Caco-2 (cell line): ENCODE measurements around the gene GALNT11. TPM values are rescaled to one million over a fixed set of nuclear protein-coding genes. Genes with fewer than 3 reads are reported as not detected.
A peak's percentile ranks its signal among the peaks of the same experiment; 100 is the strongest.
"Not testable (repeated sequence)": the region's sequence is repeated elsewhere in the genome, so short reads cannot be mapped to it uniquely, and the experiment has no call there.

ENCODE experiments used
- BruUV-seq: library from RNA; stranded (reverse); fragments of 400-500 nt; replicated peaks from 2 replicates; lab custom pipeline; 2021; lab: Mats Ljungman, UMichigan
- CTCF ChIA-PET: fragments of 300-600 bp; sonication (Branson Sonifier 250); formaldehyde crosslinking; loops from one replicate; lab custom pipeline; 2022; ENCODE audit warnings: antibody characterized with exemption; lab: Charles Lee
- POLR2A ChIA-PET: fragments of 300-600 bp; sonication (Branson Sonifier 250); formaldehyde crosslinking; loops from one replicate; lab custom pipeline; 2022; ENCODE audit warnings: antibody characterized with exemption; lab: Charles Lee
- DNase-seq, 2 experiments: peaks; one replicate each; pipeline versions ENCODE4 v3.0.0 to v3.0.0-alpha.2; 2020 to 2022
- H3K27me3 ChIP-seq: replicated peaks from 2 replicates; pipeline ENCODE4 v1.6.0; 2011; ENCODE audit warnings: low read length; ENCODE audit not compliant: control insufficient read depth, insufficient read depth
- H3K36me3 ChIP-seq: 2 replicates; pipeline ENCODE4 v1.5.1; 2011; ENCODE audit warnings: low read length; ENCODE audit not compliant: control insufficient read depth, insufficient read depth
- H3K4me1 ChIP-seq: fragments of 250-450 bp; sonication (Bioruptor Pico); 2 replicates; pipeline ENCODE4 v1.5.1; 2020; ENCODE audit warnings: mild to moderate bottlenecking
- H3K4me3 ChIP-seq: 2 replicates; pipeline ENCODE4 v1.5.1; 2011; ENCODE audit warnings: low read depth, mild to moderate bottlenecking, control low read depth, low read length
- H3K9me3 ChIP-seq: fragments of 250-450 bp; sonication (Bioruptor Pico); 2 replicates; pipeline ENCODE4 v1.5.1; 2020; ENCODE audit warnings: mild to moderate bottlenecking, moderate library complexity
- H3K27ac Mint-ChIP-seq: one replicate; pipeline ENCODE4 v1.8.0; 2022; ENCODE audit warnings: mixed read lengths; ENCODE audit not compliant: unreplicated experiment
- H3K27me3 Mint-ChIP-seq: one replicate; pipeline ENCODE4 v1.8.0; 2022; ENCODE audit warnings: mixed read lengths; ENCODE audit not compliant: insufficient read depth, unreplicated experiment
- H3K36me3 Mint-ChIP-seq: one replicate; pipeline ENCODE4 v1.8.0; 2022; ENCODE audit warnings: mild to moderate bottlenecking, mixed read lengths; ENCODE audit not compliant: insufficient read depth, unreplicated experiment
- H3K4me1 Mint-ChIP-seq: one replicate; pipeline ENCODE4 v1.8.0; 2022; ENCODE audit warnings: low read depth, mixed read lengths; ENCODE audit not compliant: unreplicated experiment
- H3K4me3 Mint-ChIP-seq: one replicate; pipeline ENCODE4 v1.8.0; 2022; ENCODE audit warnings: mild to moderate bottlenecking, moderate library complexity, mixed read lengths; ENCODE audit not compliant: unreplicated experiment
- H3K9me3 Mint-ChIP-seq: one replicate; pipeline ENCODE4 v1.8.0; 2022; ENCODE audit warnings: mixed read lengths; ENCODE audit not compliant: unreplicated experiment
- intact Hi-C: fragments of 100-400 bp; cut with micrococcal nuclease; formaldehyde crosslinking; loops from one replicate; pipeline ENCODE4 v1.10.0; 2022; ENCODE audit not compliant: unreplicated experiment
- total RNA-seq: library from RNA; stranded (reverse); gene quantifications from 2 replicates; pipeline ENCODE4 v1.2.3, GENCODE V29; 2022
- TF ChIP-seq, protein P1 (sequence below), 2 experiments: fragments of 200-600 bp in 1 of 2; IDR thresholded peaks; 1 replicate in 1 of 2; 2 replicates in 1 of 2; pipeline versions ENCODE4 v1.5.1 to v1.8.0; 2011 to 2022; ENCODE audit warnings: antibody characterized with exemption in 1 of 2, control low read depth in 1 of 2, inconsistent platforms in 1 of 2, low read depth in 1 of 2, low read length in 1 of 2, mild to moderate bottlenecking in 1 of 2, moderate library complexity in 1 of 2; ENCODE audit not compliant: insufficient read depth in 1 of 2, severe bottlenecking in 1 of 2, unreplicated experiment in 1 of 2

Gene GALNT11
- total RNA-seq, 1 experiment from 2014 or later: 34.9 TPM

- CTCF ChIA-PET: no interaction called here
- H3K36me3 Mint-ChIP-seq: peaks cover 6% of the 10 kb centered on the region
- H3K4me1 ChIP-seq: peaks cover 48% of the 10 kb centered on the region
- TF ChIP-seq, protein P1, sequence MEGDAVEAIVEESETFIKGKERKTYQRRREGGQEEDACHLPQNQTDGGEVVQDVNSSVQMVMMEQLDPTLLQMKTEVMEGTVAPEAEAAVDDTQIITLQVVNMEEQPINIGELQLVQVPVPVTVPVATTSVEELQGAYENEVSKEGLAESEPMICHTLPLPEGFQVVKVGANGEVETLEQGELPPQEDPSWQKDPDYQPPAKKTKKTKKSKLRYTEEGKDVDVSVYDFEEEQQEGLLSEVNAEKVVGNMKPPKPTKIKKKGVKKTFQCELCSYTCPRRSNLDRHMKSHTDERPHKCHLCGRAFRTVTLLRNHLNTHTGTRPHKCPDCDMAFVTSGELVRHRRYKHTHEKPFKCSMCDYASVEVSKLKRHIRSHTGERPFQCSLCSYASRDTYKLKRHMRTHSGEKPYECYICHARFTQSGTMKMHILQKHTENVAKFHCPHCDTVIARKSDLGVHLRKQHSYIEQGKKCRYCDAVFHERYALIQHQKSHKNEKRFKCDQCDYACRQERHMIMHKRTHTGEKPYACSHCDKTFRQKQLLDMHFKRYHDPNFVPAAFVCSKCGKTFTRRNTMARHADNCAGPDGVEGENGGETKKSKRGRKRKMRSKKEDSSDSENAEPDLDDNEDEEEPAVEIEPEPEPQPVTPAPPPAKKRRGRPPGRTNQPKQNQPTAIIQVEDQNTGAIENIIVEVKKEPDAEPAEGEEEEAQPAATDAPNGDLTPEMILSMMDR (IDR thresholded peaks at IDR 0.05; ENCODE audit: insufficient read depth in 1 of 2, low read depth in 1 of 2, low read length in 1 of 2, severe bottlenecking in 1 of 2, unreplicated experiment in 1 of 2): no peak
- peak; percentile 81 to 85 for DNase-seq
- no peak overlapping the region for H3K4me3 ChIP-seq
- peaks cover 21% of the 10 kb centered on the region for H3K9me3 Mint-ChIP-seq
- H3K36me3 ChIP-seq: no peaks in the 10 kb centered on the region
- H3K27me3 ChIP-seq: no peaks in the 10 kb centered on the region
- intact Hi-C loops: loop anchor here (1.0 to 2.0 kb wide), 3 partner anchors 19 to 56 kb away; partner anchors contain the start of gene GALNT11
- H3K4me3 Mint-ChIP-seq: peak overlapping the region; percentile 25
- no peaks in the 10 kb centered on the region for H3K9me3 ChIP-seq
- BruUV-seq: no TSS peak
- H3K27ac Mint-ChIP-seq: peak overlapping the region; percentile 43
- H3K4me1 Mint-ChIP-seq: peaks cover 56% of the 10 kb centered on the region
- POLR2A ChIA-PET: no interaction called here
- H3K27me3 Mint-ChIP-seq: no peaks in the 10 kb centered on the region
Measured at GRCh38 chr7:152081088-152081487, 55.6 kb downstream of the GALNT11 start.

- H3K4me3 Mint-ChIP-seq, H3K27me3 Mint-ChIP-seq, DNase-seq, BruUV-seq, intact Hi-C loops, H3K27me3 ChIP-seq, H3K4me3 ChIP-seq, H3K9me3 ChIP-seq, H3K36me3 Mint-ChIP-seq, POLR2A ChIA-PET, H3K36me3 ChIP-seq, CTCF ChIA-PET: not testable (repeated sequence)
- peaks cover 21% of the 10 kb centered on the region for H3K9me3 Mint-ChIP-seq
- peaks cover 38% of the 10 kb centered on the region for H3K4me1 ChIP-seq
- peak overlapping the region; percentile 43 for H3K27ac Mint-ChIP-seq
- peaks cover 45% of the 10 kb centered on the region for H3K4me1 Mint-ChIP-seq
Measured at GRCh38 chr7:152082073-152082721, 56.7 kb downstream of the GALNT11 start.

GRCh38 chr7:152085131-152085530 lies 59.7 kb downstream of the GALNT11 start:
- CTCF ChIA-PET: no interaction called here
- no peak overlapping the region for H3K4me3 Mint-ChIP-seq
- H3K27ac Mint-ChIP-seq: no peak overlapping the region

More at GRCh38 chr7:152085131-152085530, 59.7 kb downstream of the GALNT11 start:
- peaks cover 6% of the 10 kb centered on the region for H3K36me3 Mint-ChIP-seq
- DNase-seq: no peak
- peaks cover 30% of the 10 kb centered on the region for H3K4me1 Mint-ChIP-seq
- H3K9me3 Mint-ChIP-seq: peaks cover 21% of the 10 kb centered on the region
- no peaks in the 10 kb centered on the region for H3K27me3 ChIP-seq
- BruUV-seq: no TSS peak
- TF ChIP-seq, protein P1 (IDR thresholded peaks at IDR 0.05; ENCODE audit: insufficient read depth in 1 of 2, low read depth in 1 of 2, low read length in 1 of 2, severe bottlenecking in 1 of 2, unreplicated experiment in 1 of 2): no peak
- POLR2A ChIA-PET: no interaction called here
- H3K9me3 ChIP-seq: peaks cover 7% of the 10 kb centered on the region
- H3K4me1 ChIP-seq: peaks cover 29% of the 10 kb centered on the region
- intact Hi-C loops: no loop called here
- H3K36me3 ChIP-seq: no peaks in the 10 kb centered on the region
- no peaks in the 10 kb centered on the region for H3K27me3 Mint-ChIP-seq
- H3K4me3 ChIP-seq: no peak overlapping the region
